Measurements from ENCODE around the gene HOXA9. TPM values are rescaled to one million over a fixed set of nuclear protein-coding genes. Genes with fewer than 3 reads are reported as not detected.

Gene HOXA9
- total RNA-seq, 4 donors from 2014 or later = 0.54 to 0.89 TPM; not detected in 2

- Histone ChIP-seq H3K4me1 (peaks cover 0 to 27% (median 4%) of the 10 kb centered on the region in 3 donors), H3K27me3 (peaks cover 100% of the 10 kb centered on the region), H3K27ac (no peak overlapping the region), H3K36me3 (no peaks in the 10 kb centered on the region), H3K9me3 (no peaks in the 10 kb centered on the region), H3K4me3 (peak overlapping the region in 1 of 2 donors; percentile 18)
- TF ChIP-seq EP300 (IDR thresholded peaks at IDR 0.05) = no peak
- no peak for TF ChIP-seq POLR2A (IDR thresholded peaks at IDR 0.05)
- no peak for TF ChIP-seq POLR2AphosphoS5 (IDR thresholded peaks at IDR 0.05)
- TF ChIP-seq CTCF (IDR thresholded peaks at IDR 0.05) = no peak
- ATAC-seq = no peak
- 9 to 13% methylated on average over 16 to 25 of the region's 52 CpGs for WGBS, 2 donors (ENCODE audit: low coverage in 1 of 2)
These were observed 47.4 kb upstream of the HOXA9 start for GRCh38 chr7:27212497-27213432.

- no peaks in the 10 kb centered on the region for H3K36me3 ChIP-seq
- no peak overlapping the region for H3K27ac ChIP-seq
- peaks cover 0 to 27% (median 4%) of the 10 kb centered on the region in 3 donors for H3K4me1 ChIP-seq
- H3K4me3 ChIP-seq = no peak overlapping the region
- ATAC-seq = no peak
- peaks cover 100% of the 10 kb centered on the region for H3K27me3 ChIP-seq
- no peaks in the 10 kb centered on the region for H3K9me3 ChIP-seq
- 26% methylated on average over 3 of the region's 3 CpGs for WGBS, 2 donors (ENCODE audit: low coverage in 1 of 2)
- TF ChIP-seq POLR2A (IDR thresholded peaks at IDR 0.05) (no peak), POLR2AphosphoS5 (IDR thresholded peaks at IDR 0.05) (peak; percentile 41), CTCF (IDR thresholded peaks at IDR 0.05) (no peak)
These were observed 46.4 kb upstream of the HOXA9 start for GRCh38 chr7:27211764-27212204.

DNA sequence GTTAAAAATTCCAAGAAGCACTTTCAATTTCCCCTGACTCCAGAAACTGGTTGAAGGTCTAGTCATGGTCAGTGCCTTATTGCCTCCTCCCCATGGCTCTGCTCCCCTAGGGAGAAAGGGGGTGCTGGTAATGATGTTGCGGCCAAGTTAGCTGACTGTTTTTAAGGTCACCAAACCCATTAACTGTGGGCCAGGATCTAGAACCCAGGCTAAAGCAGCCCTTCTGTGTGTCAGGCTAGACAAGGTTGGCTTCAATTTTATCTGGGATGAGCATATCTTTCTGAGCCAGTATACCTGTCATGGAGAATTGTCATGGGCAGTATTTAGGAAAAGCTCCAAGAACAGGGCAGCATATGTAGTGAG, 45.7 kb upstream of the HOXA9 start:
- H3K4me1 ChIP-seq = peaks cover 0 to 27% (median 4%) of the 10 kb centered on the region in 3 donors
- H3K9me3 ChIP-seq = no peaks in the 10 kb centered on the region
- ATAC-seq = no peak
- no peak for TF ChIP-seq EP300 (IDR thresholded peaks at IDR 0.05)
- TF ChIP-seq POLR2A (IDR thresholded peaks at IDR 0.05) = no peak
- no peak for TF ChIP-seq CTCF (IDR thresholded peaks at IDR 0.05)
- no peak for TF ChIP-seq POLR2AphosphoS5 (IDR thresholded peaks at IDR 0.05)
- H3K27ac ChIP-seq = no peak overlapping the region
- no peaks in the 10 kb centered on the region for H3K36me3 ChIP-seq
- peaks cover 100% of the 10 kb centered on the region for H3K27me3 ChIP-seq
- WGBS, 2 donors (ENCODE audit: low coverage in 1 of 2) = 100% methylated on average over 1 of the region's 1 CpG; no CpG with 5 or more reads in 1 of the 2 donors
- no peak overlapping the region for H3K4me3 ChIP-seq

- H3K4me1 ChIP-seq = peaks cover 0 to 30% (median 4%) of the 10 kb centered on the region in 3 donors
- H3K27ac ChIP-seq = no peak overlapping the region
- H3K36me3 ChIP-seq = no peaks in the 10 kb centered on the region
- peak overlapping the region in 1 of 2 donors; percentile 31 for H3K4me3 ChIP-seq
- WGBS, 2 donors (ENCODE audit: low coverage in 1 of 2) = 5 to 13% methylated on average over 13 to 15 of the region's 32 CpGs
- TF ChIP-seq POLR2A (IDR thresholded peaks at IDR 0.05) (no peak), EP300 (IDR thresholded peaks at IDR 0.05) (no peak), POLR2AphosphoS5 (IDR thresholded peaks at IDR 0.05) (no peak), CTCF (IDR thresholded peaks at IDR 0.05) (peak in 3 of 4 experiments; percentile 67 to 82 (median 72))
- peaks cover 100% of the 10 kb centered on the region for H3K27me3 ChIP-seq
- no peak for ATAC-seq
- H3K9me3 ChIP-seq = no peaks in the 10 kb centered on the region
These were observed 45.2 kb upstream of the HOXA9 start for GRCh38 chr7:27210441-27211083.
